ENCODE data around the gene NRXN3.
A peak's percentile ranks its signal among the peaks of the same experiment; 100 is the strongest.

NRXN3 gene

GRCh38 chr14:78704965-78705364 lies 534.8 kb downstream of the NRXN3 start:
- no peak overlapping the region for H3K4me3 ChIP-seq (ENCODE audit: extremely low read depth, insufficient read depth, low read length, poor library complexity, severe bottlenecking)
- 61 to 80% methylated on average over 4 of the region's 4 CpGs for WGBS, 2 experiments (ENCODE audit: insufficient coverage in 2 of 2)
- no peaks in the 10 kb centered on the region for H3K4me1 ChIP-seq (ENCODE audit: control insufficient read depth, insufficient read depth, low read length, poor library complexity, severe bottlenecking)
- no peaks in the 10 kb centered on the region for H3K9me3 ChIP-seq (ENCODE audit: control insufficient read depth, low read length)
- no peak overlapping the region for H3K27ac ChIP-seq (ENCODE audit: low read depth, low read length, severe bottlenecking)
- H3K36me3 ChIP-seq (ENCODE audit: control insufficient read depth, insufficient read depth, low read length) = no peaks in the 10 kb centered on the region

- H3K36me3 ChIP-seq (ENCODE audit: control insufficient read depth, insufficient read depth, low read length) = no peaks in the 10 kb centered on the region
- no peaks in the 10 kb centered on the region for H3K4me1 ChIP-seq (ENCODE audit: control insufficient read depth, insufficient read depth, low read length, poor library complexity, severe bottlenecking)
- no peak overlapping the region for H3K27ac ChIP-seq (ENCODE audit: low read depth, low read length, severe bottlenecking)
- no peaks in the 10 kb centered on the region for H3K9me3 ChIP-seq (ENCODE audit: control insufficient read depth, low read length)
- no peak overlapping the region for H3K4me3 ChIP-seq (ENCODE audit: extremely low read depth, insufficient read depth, low read length, poor library complexity, severe bottlenecking)
Observed at GRCh38 chr14:78705989-78706388, 535.8 kb downstream of the NRXN3 start.

- no peak overlapping the region for H3K4me3 ChIP-seq (ENCODE audit: extremely low read depth, insufficient read depth, low read length, poor library complexity, severe bottlenecking)
- 90 to 95% methylated on average over 3 of the region's 5 CpGs for WGBS, 2 experiments (ENCODE audit: insufficient coverage in 2 of 2)
- H3K27ac ChIP-seq (ENCODE audit: low read depth, low read length, severe bottlenecking) = peak overlapping the region; percentile 1
- no peaks in the 10 kb centered on the region for H3K36me3 ChIP-seq (ENCODE audit: control insufficient read depth, insufficient read depth, low read length)
- no peaks in the 10 kb centered on the region for H3K9me3 ChIP-seq (ENCODE audit: control insufficient read depth, low read length)
- H3K4me1 ChIP-seq (ENCODE audit: control insufficient read depth, insufficient read depth, low read length, poor library complexity, severe bottlenecking) = no peaks in the 10 kb centered on the region
Observed at GRCh38 chr14:78709795-78710557, 539.8 kb downstream of the NRXN3 start.

- Histone ChIP-seq H3K4me3 (ENCODE audit: extremely low read depth, insufficient read depth, low read length, poor library complexity, severe bottlenecking) (no peak overlapping the region), H3K27ac (ENCODE audit: low read depth, low read length, severe bottlenecking) (no peak overlapping the region), H3K9me3 (ENCODE audit: control insufficient read depth, low read length) (no peaks in the 10 kb centered on the region), H3K4me1 (ENCODE audit: control insufficient read depth, insufficient read depth, low read length, poor library complexity, severe bottlenecking) (no peaks in the 10 kb centered on the region), H3K36me3 (ENCODE audit: control insufficient read depth, insufficient read depth, low read length) (no peaks in the 10 kb centered on the region)
- 63 to 71% methylated on average over 1 of the region's 4 CpGs for WGBS, 2 experiments (ENCODE audit: insufficient coverage in 2 of 2)
Observed at GRCh38 chr14:78710963-78711362, 540.8 kb downstream of the NRXN3 start.

- H3K36me3 ChIP-seq (ENCODE audit: control insufficient read depth, insufficient read depth, low read length) = no peaks in the 10 kb centered on the region
- no peaks in the 10 kb centered on the region for H3K9me3 ChIP-seq (ENCODE audit: control insufficient read depth, low read length)
- H3K27ac ChIP-seq (ENCODE audit: low read depth, low read length, severe bottlenecking) = no peak overlapping the region
- no peak overlapping the region for H3K4me3 ChIP-seq (ENCODE audit: extremely low read depth, insufficient read depth, low read length, poor library complexity, severe bottlenecking)
- no peaks in the 10 kb centered on the region for H3K4me1 ChIP-seq (ENCODE audit: control insufficient read depth, insufficient read depth, low read length, poor library complexity, severe bottlenecking)
Observed at GRCh38 chr14:78713716-78714115, 543.5 kb downstream of the NRXN3 start.

GRCh38 chr14:78714711-78715110 lies 544.5 kb downstream of the NRXN3 start:
- WGBS, 2 experiments (ENCODE audit: insufficient coverage in 2 of 2) = 91 to 95% methylated on average over 16 to 17 of the region's 18 CpGs
- Histone ChIP-seq H3K4me1 (ENCODE audit: control insufficient read depth, insufficient read depth, low read length, poor library complexity, severe bottlenecking) (no peaks in the 10 kb centered on the region), H3K4me3 (ENCODE audit: extremely low read depth, insufficient read depth, low read length, poor library complexity, severe bottlenecking) (no peak overlapping the region), H3K36me3 (ENCODE audit: control insufficient read depth, insufficient read depth, low read length) (no peaks in the 10 kb centered on the region), H3K27ac (ENCODE audit: low read depth, low read length, severe bottlenecking) (no peak overlapping the region), H3K9me3 (ENCODE audit: control insufficient read depth, low read length) (no peaks in the 10 kb centered on the region)

- 82 to 92% methylated on average over 4 to 5 of the region's 6 CpGs for WGBS, 2 experiments (ENCODE audit: insufficient coverage in 2 of 2)
- no peaks in the 10 kb centered on the region for H3K36me3 ChIP-seq (ENCODE audit: control insufficient read depth, insufficient read depth, low read length)
Observed at GRCh38 chr14:78721756-78722480, 551.7 kb downstream of the NRXN3 start.

GRCh38 chr14:78725086-78725485 lies 554.9 kb downstream of the NRXN3 start:
- WGBS, 2 experiments (ENCODE audit: insufficient coverage in 2 of 2) = 63 to 79% methylated on average over 1 of the region's 1 CpG
- Histone ChIP-seq H3K4me3 (ENCODE audit: extremely low read depth, insufficient read depth, low read length, poor library complexity, severe bottlenecking) (no peak overlapping the region), H3K27ac (ENCODE audit: low read depth, low read length, severe bottlenecking) (no peak overlapping the region), H3K9me3 (ENCODE audit: control insufficient read depth, low read length) (no peaks in the 10 kb centered on the region), H3K36me3 (ENCODE audit: control insufficient read depth, insufficient read depth, low read length) (no peaks in the 10 kb centered on the region), H3K4me1 (ENCODE audit: control insufficient read depth, insufficient read depth, low read length, poor library complexity, severe bottlenecking) (no peaks in the 10 kb centered on the region)

More at GRCh38 chr14:78721756-78722480, 551.7 kb downstream of the NRXN3 start:
- Histone ChIP-seq H3K27ac (ENCODE audit: low read depth, low read length, severe bottlenecking) (no peak overlapping the region), H3K4me3 (ENCODE audit: extremely low read depth, insufficient read depth, low read length, poor library complexity, severe bottlenecking) (no peak overlapping the region), H3K4me1 (ENCODE audit: control insufficient read depth, insufficient read depth, low read length, poor library complexity, severe bottlenecking) (no peaks in the 10 kb centered on the region), H3K9me3 (ENCODE audit: control insufficient read depth, low read length) (no peaks in the 10 kb centered on the region)

- Histone ChIP-seq H3K9me3 (ENCODE audit: control insufficient read depth, low read length) (no peaks in the 10 kb centered on the region), H3K27ac (ENCODE audit: low read depth, low read length, severe bottlenecking) (no peak overlapping the region), H3K36me3 (ENCODE audit: control insufficient read depth, insufficient read depth, low read length) (no peaks in the 10 kb centered on the region), H3K4me1 (ENCODE audit: control insufficient read depth, insufficient read depth, low read length, poor library complexity, severe bottlenecking) (no peaks in the 10 kb centered on the region), H3K4me3 (ENCODE audit: extremely low read depth, insufficient read depth, low read length, poor library complexity, severe bottlenecking) (no peak overlapping the region)
- WGBS, 2 experiments (ENCODE audit: insufficient coverage in 2 of 2) = 49 to 100% methylated on average over 1 to 2 of the region's 3 CpGs
Observed at GRCh38 chr14:78737116-78737515, 566.9 kb downstream of the NRXN3 start.

- no peaks in the 10 kb centered on the region for H3K9me3 ChIP-seq (ENCODE audit: control insufficient read depth, low read length)
- H3K27ac ChIP-seq (ENCODE audit: low read depth, low read length, severe bottlenecking) = no peak overlapping the region
- H3K4me1 ChIP-seq (ENCODE audit: control insufficient read depth, insufficient read depth, low read length, poor library complexity, severe bottlenecking) = no peaks in the 10 kb centered on the region
- H3K4me3 ChIP-seq (ENCODE audit: extremely low read depth, insufficient read depth, low read length, poor library complexity, severe bottlenecking) = no peak overlapping the region
- no peaks in the 10 kb centered on the region for H3K36me3 ChIP-seq (ENCODE audit: control insufficient read depth, insufficient read depth, low read length)
- 48% methylated on average over 2 of the region's 6 CpGs; no CpG with 5 or more reads in 1 of the 2 experiments for WGBS, 2 experiments (ENCODE audit: insufficient coverage in 2 of 2)
Observed at GRCh38 chr14:78737601-78738000, 567.4 kb downstream of the NRXN3 start.

- H3K27ac ChIP-seq (ENCODE audit: low read depth, low read length, severe bottlenecking) = no peak overlapping the region
- peaks cover 3% of the 10 kb centered on the region for H3K4me1 ChIP-seq (ENCODE audit: control insufficient read depth, insufficient read depth, low read length, poor library complexity, severe bottlenecking)
- H3K36me3 ChIP-seq (ENCODE audit: control insufficient read depth, insufficient read depth, low read length) = no peaks in the 10 kb centered on the region
- H3K9me3 ChIP-seq (ENCODE audit: control insufficient read depth, low read length) = no peaks in the 10 kb centered on the region
- H3K4me3 ChIP-seq (ENCODE audit: extremely low read depth, insufficient read depth, low read length, poor library complexity, severe bottlenecking) = no peak overlapping the region
- 86% methylated on average over 1 of the region's 3 CpGs; no CpG with 5 or more reads in 1 of the 2 experiments for WGBS, 2 experiments (ENCODE audit: insufficient coverage in 2 of 2)
Observed at GRCh38 chr14:78746086-78746595, 576.0 kb downstream of the NRXN3 start.

Measured in mesodermal cell (in vitro differentiated cells).